ENCODE data around the gene LRG1.

The LRG1 gene

GRCh38 chr19:4556597-4557127 lies 16.8 kb upstream of the LRG1 start:
- no peak overlapping the region for H3K4me3 ChIP-seq (ENCODE audit: control insufficient read depth, low read depth, low read length)
- peak; percentile 23 for DNase-seq (ENCODE audit: low read depth)
- TF ChIP-seq, protein P1, sequence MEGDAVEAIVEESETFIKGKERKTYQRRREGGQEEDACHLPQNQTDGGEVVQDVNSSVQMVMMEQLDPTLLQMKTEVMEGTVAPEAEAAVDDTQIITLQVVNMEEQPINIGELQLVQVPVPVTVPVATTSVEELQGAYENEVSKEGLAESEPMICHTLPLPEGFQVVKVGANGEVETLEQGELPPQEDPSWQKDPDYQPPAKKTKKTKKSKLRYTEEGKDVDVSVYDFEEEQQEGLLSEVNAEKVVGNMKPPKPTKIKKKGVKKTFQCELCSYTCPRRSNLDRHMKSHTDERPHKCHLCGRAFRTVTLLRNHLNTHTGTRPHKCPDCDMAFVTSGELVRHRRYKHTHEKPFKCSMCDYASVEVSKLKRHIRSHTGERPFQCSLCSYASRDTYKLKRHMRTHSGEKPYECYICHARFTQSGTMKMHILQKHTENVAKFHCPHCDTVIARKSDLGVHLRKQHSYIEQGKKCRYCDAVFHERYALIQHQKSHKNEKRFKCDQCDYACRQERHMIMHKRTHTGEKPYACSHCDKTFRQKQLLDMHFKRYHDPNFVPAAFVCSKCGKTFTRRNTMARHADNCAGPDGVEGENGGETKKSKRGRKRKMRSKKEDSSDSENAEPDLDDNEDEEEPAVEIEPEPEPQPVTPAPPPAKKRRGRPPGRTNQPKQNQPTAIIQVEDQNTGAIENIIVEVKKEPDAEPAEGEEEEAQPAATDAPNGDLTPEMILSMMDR (conservative IDR thresholded peaks at IDR 0.05; ENCODE audit: control insufficient read depth, insufficient read depth, low read depth, low read length): no peak

DNA sequence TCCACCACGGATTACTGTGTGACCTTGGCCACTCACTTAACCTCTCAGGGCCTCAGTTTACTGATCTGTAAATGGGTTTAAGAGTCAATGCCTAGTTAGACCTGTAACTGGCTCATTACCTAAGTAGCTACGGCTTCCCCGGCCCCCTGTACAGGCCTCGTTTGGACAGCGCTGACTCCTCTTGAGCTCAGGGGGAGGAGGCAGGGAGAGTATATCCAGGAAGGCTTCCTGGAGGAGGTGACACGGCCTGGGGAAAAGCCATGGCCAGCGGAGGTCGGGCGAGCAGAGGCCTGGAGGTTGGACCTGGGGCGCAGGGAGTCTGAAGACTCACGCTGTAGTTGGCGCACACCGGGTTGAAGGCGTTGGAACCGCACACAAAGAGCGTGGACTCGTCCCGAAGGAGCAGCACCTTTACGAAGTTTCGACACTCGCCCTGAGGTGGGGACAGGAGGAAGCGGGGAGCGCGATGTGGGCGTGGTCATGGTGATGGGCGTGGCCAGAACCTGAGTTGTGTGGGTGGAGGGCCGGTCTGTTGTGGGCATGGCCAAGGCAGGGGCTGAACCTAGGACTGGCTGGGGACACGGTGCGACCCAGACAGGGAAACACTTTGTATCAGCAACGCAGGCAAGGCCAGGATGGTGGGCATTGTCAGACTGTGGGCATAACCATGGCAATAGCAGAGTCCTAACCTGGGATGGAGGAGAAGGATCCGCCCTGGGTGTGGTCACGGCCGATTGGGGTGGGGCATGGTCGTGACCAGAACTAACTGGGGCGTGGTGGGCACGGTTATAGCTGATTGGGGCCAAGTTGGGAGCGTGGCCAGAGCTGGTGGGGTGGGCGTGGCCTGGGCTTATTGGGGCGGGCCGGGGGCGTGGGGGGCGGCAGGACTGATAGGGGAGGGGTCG lies 16.1 kb upstream of the LRG1 start:
- H3K4me3 ChIP-seq (ENCODE audit: control insufficient read depth, low read depth, low read length): no peak overlapping the region
- no peak for DNase-seq (ENCODE audit: low read depth)
- TF ChIP-seq, protein P1 (conservative IDR thresholded peaks at IDR 0.05; ENCODE audit: control insufficient read depth, insufficient read depth, low read depth, low read length): no peak

- TF ChIP-seq, protein P1 (conservative IDR thresholded peaks at IDR 0.05; ENCODE audit: control insufficient read depth, insufficient read depth, low read depth, low read length): no peak
- DNase-seq (ENCODE audit: low read depth): no peak
- no peak overlapping the region for H3K4me3 ChIP-seq (ENCODE audit: control insufficient read depth, low read depth, low read length)
Measured at GRCh38 chr19:4554717-4555116, 14.9 kb upstream of the LRG1 start.

GRCh38 chr19:4553775-4554174 lies 13.9 kb upstream of the LRG1 start:
- no peak overlapping the region for H3K4me3 ChIP-seq (ENCODE audit: control insufficient read depth, low read depth, low read length)
- TF ChIP-seq, protein P1 (conservative IDR thresholded peaks at IDR 0.05; ENCODE audit: control insufficient read depth, insufficient read depth, low read depth, low read length): no peak
- DNase-seq (ENCODE audit: low read depth): no peak

DNA sequence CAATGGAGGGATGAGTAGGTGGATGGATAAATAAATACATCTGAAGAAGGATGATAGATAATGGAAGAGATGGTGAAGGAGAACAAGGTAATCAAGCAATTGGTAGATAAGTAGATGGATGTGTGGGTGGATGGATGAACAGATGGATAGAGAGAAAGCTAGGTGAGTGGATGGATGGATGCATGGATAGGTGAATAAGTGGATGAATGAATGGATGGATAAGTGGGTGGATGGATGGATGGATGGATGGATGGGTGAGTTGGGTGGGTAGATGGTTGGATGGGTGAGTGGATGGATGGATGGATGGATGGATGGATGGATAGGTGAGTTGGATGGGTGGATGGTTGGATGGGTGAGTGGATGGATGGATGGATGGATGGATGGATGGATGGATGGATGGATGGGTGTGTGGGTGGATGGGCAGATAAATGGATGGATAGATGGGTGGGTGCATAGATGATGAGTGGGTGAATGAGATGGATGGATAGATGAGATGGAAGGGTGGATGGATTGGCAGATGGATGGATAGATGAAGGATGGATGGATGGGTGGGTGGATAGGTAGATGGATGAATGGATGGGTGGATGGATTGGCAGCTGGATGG lies 13.4 kb upstream of the LRG1 start:
- no peak for DNase-seq (ENCODE audit: low read depth)
- TF ChIP-seq, protein P1 (conservative IDR thresholded peaks at IDR 0.05; ENCODE audit: control insufficient read depth, insufficient read depth, low read depth, low read length): no peak
- no peak overlapping the region for H3K4me3 ChIP-seq (ENCODE audit: control insufficient read depth, low read depth, low read length)

- no peak overlapping the region for H3K4me3 ChIP-seq (ENCODE audit: control insufficient read depth, low read depth, low read length)
- TF ChIP-seq, protein P1 (conservative IDR thresholded peaks at IDR 0.05; ENCODE audit: control insufficient read depth, insufficient read depth, low read depth, low read length): no peak
- no peak for DNase-seq (ENCODE audit: low read depth)
Measured at GRCh38 chr19:4552525-4552819, 12.6 kb upstream of the LRG1 start.
